GM12878 (cell line): Measurements from ENCODE around the gene PP2D1. TPM values are rescaled to one million over a fixed set of nuclear protein-coding genes. Genes with fewer than 3 reads are reported as not detected.

Source experiments
- ATAC-seq: fragments of 200-7000 bp; cut with Tn5 transposase; 3 replicates; pipeline ENCODE4 v1.9.1; 2020; ENCODE audit warnings: mild to moderate bottlenecking, moderate library complexity
- BruUV-seq: library from RNA; stranded (reverse); fragments of 400-500 nt; replicated peaks from 2 replicates; lab custom pipeline; 2021; lab: Mats Ljungman, UMichigan
- CTCF ChIA-PET: fragments of 300-600 bp; sonication (Branson Sonifier 250); formaldehyde crosslinking; extraction: SDS; loops from one replicate; lab custom pipeline; 2021; ENCODE audit warnings: inconsistent platforms; lab: Yijun Ruan, JAX
- POLR2A ChIA-PET: fragments of 350-600 bp; formaldehyde crosslinking; extraction: SDS; loops from one replicate; lab custom pipeline; 2021; ENCODE audit warnings: inconsistent platforms; lab: Charles Lee
- RAD21 ChIA-PET: fragments of 300-600 bp; sonication (Branson Sonifier 250); formaldehyde crosslinking; loops from one replicate; lab custom pipeline; 2023; ENCODE audit warnings: antibody characterized with exemption; ENCODE audit not compliant: unreplicated experiment; lab: Charles Lee
- SMC1A ChIA-PET: fragments of 300-600 bp; sonication (Branson Sonifier 250); formaldehyde crosslinking; loops from one replicate; lab custom pipeline; 2023; ENCODE audit not compliant: unreplicated experiment, uncharacterized antibody; lab: Charles Lee
- DNase-seq: peaks from one replicate; pipeline ENCODE4 v3.0.0-alpha.2; 2011; ENCODE audit warnings: low read depth, low spot score
- FAIRE-seq: peaks from 3 replicates; lab custom pipeline; 2011; peaks lifted over from hg19 to GRCh38; lab: Jason Lieb, UNC
- H2AFZ ChIP-seq: 2 replicates; pipeline ENCODE4 v1.6.0; 2011; ENCODE audit warnings: low read depth, low read length, control low read depth; ENCODE audit not compliant: control insufficient read depth
- H3K27ac ChIP-seq: 2 replicates; pipeline ENCODE4 v1.5.1; 2011; ENCODE audit warnings: control low read depth; ENCODE audit not compliant: control insufficient read depth, insufficient read depth
- H3K27me3 ChIP-seq, 2 experiments: replicated peaks in 1 of 2; 2 replicates each; pipeline versions ENCODE4 v1.6.0 to v1.6.1; 2011; ENCODE audit warnings: low read length in 1 of 2; ENCODE audit not compliant: control insufficient read depth in 2 of 2, insufficient read depth in 2 of 2
- H3K36me3 ChIP-seq, 2 experiments: 2 replicates each; pipeline ENCODE4 v1.5.1; 2011; ENCODE audit warnings: low read length in 1 of 2; ENCODE audit not compliant: control insufficient read depth in 2 of 2, insufficient read depth in 2 of 2
- H3K4me1 ChIP-seq: 2 replicates; pipeline ENCODE4 v1.6.1; 2011; ENCODE audit warnings: mild to moderate bottlenecking, low read length, moderate library complexity, mixed read lengths; ENCODE audit not compliant: control insufficient read depth, insufficient read depth
- H3K4me2 ChIP-seq: 2 replicates; pipeline ENCODE4 v1.6.0; 2011; ENCODE audit warnings: control low read depth; ENCODE audit not compliant: control insufficient read depth, insufficient read depth
- H3K4me3 ChIP-seq: fragments of 200-600 bp; sonication (generic); 2 replicates; pipeline ENCODE4 v1.5.1; 2016
- H3K79me2 ChIP-seq: 2 replicates; pipeline ENCODE4 v1.6.0; 2011; ENCODE audit warnings: low read length; ENCODE audit not compliant: control insufficient read depth, insufficient read depth
- H3K9ac ChIP-seq: 2 replicates; pipeline ENCODE4 v1.8.0; 2011; ENCODE audit warnings: low read length, control low read depth, mixed read lengths; ENCODE audit not compliant: control insufficient read depth, insufficient read depth
- H3K9me3 ChIP-seq: replicated peaks from 3 replicates; pipeline ENCODE4 v1.5.1; 2011; ENCODE audit warnings: mild to moderate bottlenecking, low read length; ENCODE audit not compliant: control insufficient read depth, insufficient read depth
- H4K20me1 ChIP-seq: 2 replicates; pipeline ENCODE4 v1.6.0; 2011; ENCODE audit not compliant: control insufficient read depth, insufficient read depth
- BCL11A ChIP-seq: IDR thresholded peaks from 2 replicates; pipeline ENCODE4 v1.6.1; 2011; ENCODE audit warnings: low read depth, low read length
- CEBPZ ChIP-seq: fragments of 150-350 bp; IDR thresholded peaks from 2 replicates; pipeline ENCODE4 v1.6.1; 2016; ENCODE audit warnings: low read depth, low read length
- CREM ChIP-seq: IDR thresholded peaks from 2 replicates; pipeline ENCODE4 v1.6.1; 2014; ENCODE audit warnings: antibody characterized with exemption, low read depth
- EGR1 ChIP-seq, 2 experiments: IDR thresholded peaks; 1 replicate in 1 of 2; 2 replicates in 1 of 2; pipeline ENCODE4 v1.6.1; 2011 to 2012; ENCODE audit warnings: low read depth in 2 of 2, low read length in 2 of 2, borderline replicate concordance in 1 of 2, mild to moderate bottlenecking in 1 of 2, moderate library complexity in 1 of 2
- ETV6 ChIP-seq, 2 experiments: fragments of 450-650 bp in 1 of 2; IDR thresholded peaks in 1 of 2; conservative IDR thresholded peaks in 1 of 2; 2 replicates each; pipeline ENCODE4 v1.6.1; 2014; ENCODE audit warnings: antibody characterized with exemption in 1 of 2, borderline replicate concordance in 1 of 2, low read depth in 1 of 2, mild to moderate bottlenecking in 1 of 2, moderate library complexity in 1 of 2
- HCFC1 ChIP-seq: fragments of 150-350 bp; IDR thresholded peaks from 2 replicates; pipeline ENCODE4 v1.6.1; 2014; ENCODE audit warnings: low read length
- HDAC2 ChIP-seq: fragments of 200-600 bp; sonication (generic); IDR thresholded peaks from 2 replicates; pipeline ENCODE4 v1.6.1; 2017
- KDM1A ChIP-seq: fragments of 200-600 bp; sonication (generic); IDR thresholded peaks from 2 replicates; pipeline ENCODE4 v1.6.1; 2016; ENCODE audit warnings: borderline replicate concordance
- MYC ChIP-seq: IDR thresholded peaks from 2 replicates; pipeline ENCODE4 v1.6.1; 2011; ENCODE audit warnings: mild to moderate bottlenecking, low read length, moderate library complexity, inconsistent platforms; ENCODE audit not compliant: insufficient read depth, insufficient replicate concordance, insufficient read length, severe bottlenecking
- NFXL1 ChIP-seq: fragments of 450-650 bp; IDR thresholded peaks from 2 replicates; pipeline ENCODE4 v1.6.1; 2017; ENCODE audit warnings: antibody characterized with exemption, mild to moderate bottlenecking, borderline replicate concordance
- POLR2A ChIP-seq: IDR thresholded peaks from 2 replicates; pipeline ENCODE4 v1.6.1; 2011; ENCODE audit warnings: low read depth, mild to moderate bottlenecking, low read length
- RCOR1 ChIP-seq: conservative IDR thresholded peaks from 2 replicates; pipeline ENCODE4 v1.6.1; 2012; ENCODE audit warnings: low read depth, low read length, improper control_type of control experiment
- RELA ChIP-seq: fragments of 450-650 bp; IDR thresholded peaks from 2 replicates; pipeline ENCODE4 v1.8.0; 2014; ENCODE audit warnings: borderline replicate concordance; ENCODE audit not compliant: partially characterized antibody
- SMC3 ChIP-seq: IDR thresholded peaks from 2 replicates; pipeline ENCODE4 v1.6.1; 2011; ENCODE audit warnings: low read length, improper control_type of control experiment, borderline replicate concordance
- SREBF1 ChIP-seq: IDR thresholded peaks from 2 replicates; pipeline ENCODE4 v1.6.1; 2012; ENCODE audit warnings: mild to moderate bottlenecking, low read length
- SUPT20H ChIP-seq: IDR thresholded peaks from 2 replicates; pipeline ENCODE4 v1.6.1; 2011; ENCODE audit warnings: low read depth, mild to moderate bottlenecking, low read length, moderate library complexity, borderline replicate concordance; ENCODE audit not compliant: control insufficient read depth
- ZBED1 ChIP-seq: IDR thresholded peaks from 2 replicates; pipeline ENCODE4 v1.6.1; 2016; ENCODE audit warnings: borderline replicate concordance
- ZNF24 ChIP-seq: fragments of 450-650 bp; IDR thresholded peaks from 2 replicates; pipeline ENCODE4 v1.6.1; 2017; ENCODE audit warnings: antibody characterized with exemption, mild to moderate bottlenecking
- WGBS: methylation state at CpG from one replicate; pipeline ENCODE4 v1.1.6; 2016; ENCODE audit warnings: low lambda C conversion rate; ENCODE audit not compliant: insufficient replicate concordance, insufficient coverage; ENCODE audit errors: missing lambda C conversion rate; 5-methylcytosine and 5-hydroxymethylcytosine counted together
- in situ Hi-C: fragments of 300-500 bp; cut with MboI; formaldehyde crosslinking; loops from 9 replicates; pipeline ENCODE4 v1.14.3; 2018; ENCODE audit warnings: mixed read lengths
- intact Hi-C: fragments of 100-400 bp; cut with micrococcal nuclease; formaldehyde crosslinking; loops from one replicate; pipeline ENCODE4 v1.14.2; 2022; ENCODE audit not compliant: unreplicated experiment
- polyA plus RNA-seq, 11 experiments: library from polyadenylated mRNA; depleted of rRNA in 4 of 11; unstranded in 6 of 11; stranded (reverse) in 5 of 11; fragments of >200 nt; fragmentation: Nextera tagmentation in 4 of 11; fragmentation: Illumina TruSeq in 1 of 11; extraction: Ambion mirVana in 4 of 11; extraction: Trizol in 1 of 11; gene quantifications; 1 replicate in 1 of 11; 2 replicates in 10 of 11; pipeline versions ENCODE4 v1.2.1 to v1.2.3, GENCODE V29; 2011 to 2016; ENCODE audit warnings: inconsistent platforms in 2 of 11, missing spikeins in 2 of 11, low read depth in 1 of 11
- total RNA-seq, 4 experiments: library from RNA; depleted of rRNA in 3 of 4; stranded (reverse); fragments of >200 nt in 3 of 4; fragmentation: Illumina TruSeq in 1 of 4; extraction: Trizol in 1 of 4; gene quantifications; 2 replicates each; pipeline versions ENCODE4 v1.2.1 to v1.2.3, GENCODE V29; 2013 to 2021

The PP2D1 gene
- total and polyA plus RNA-seq, 10 of the 15 experiments (the other 5 are each of a cell fraction or from before 2014, with no cell fraction given): 0.04 to 0.18 (median 0.17) TPM; not detected in 7

GRCh38 chr3:20013396-20013795 is 1.3 kb upstream of the PP2D1 start:
- POLR2A ChIA-PET: no interaction called here
- FAIRE-seq (no peak), ATAC-seq (no peak), DNase-seq (no peak)
- CTCF ChIA-PET: interaction anchor here (1.7 kb wide), 1 partner anchor 127 kb away, joined by 3 read pairs; no protein-coding TSS in a partner anchor
- in situ Hi-C loops (no loop called here), intact Hi-C loops (no loop called here)
- no peak overlapping the region for H3K4me2 ChIP-seq
- 0% methylated on average over 1 of the region's 1 CpG for WGBS
- TF ChIP-seq EGR1 (IDR thresholded peaks at IDR 0.05; ENCODE audit: borderline replicate concordance in 1 of 2, low read depth in 2 of 2, low read length in 2 of 2) (no peak), HCFC1 (no peak), SUPT20H (no peak), CREM (no peak)
- H3K4me1 ChIP-seq: no peaks in the 10 kb centered on the region
- no peaks in the 10 kb centered on the region for H3K36me3 ChIP-seq
- BruUV-seq: no TSS peak
- H3K27ac ChIP-seq: no peak overlapping the region
- H3K79me2 ChIP-seq: no peaks in the 10 kb centered on the region
- RAD21 ChIA-PET: no interaction called here
- H3K27me3 ChIP-seq: no peaks in the 10 kb centered on the region
- H3K4me3 ChIP-seq: no peak overlapping the region
- no peaks in the 10 kb centered on the region for H3K9me3 ChIP-seq
- no peaks in the 10 kb centered on the region for H4K20me1 ChIP-seq
- H3K9ac ChIP-seq: no peak overlapping the region
- SMC1A ChIA-PET: interaction anchor here (0.7 to 0.8 kb wide), 3 partner anchors 28 to 820 kb away, joined by 3 read pairs; no protein-coding TSS in a partner anchor
- H2AFZ ChIP-seq: no peak overlapping the region

- POLR2A ChIA-PET: no interaction called here
- H4K20me1 ChIP-seq: no peaks in the 10 kb centered on the region
- TF ChIP-seq ZBED1 (no peak), KDM1A (no peak), ETV6 (conservative IDR thresholded peaks at IDR 0.05 in 1 of 2, IDR thresholded peaks at IDR 0.05 in 1 of 2; ENCODE audit: borderline replicate concordance in 1 of 2, low read depth in 1 of 2) (no peak), MYC (no peak), RELA (no peak), POLR2A (no peak), CEBPZ (no peak), BCL11A (no peak), NFXL1 (no peak), ZNF24 (no peak), SMC3 (no peak), RCOR1 (no peak), SREBF1 (no peak), HDAC2 (no peak)
These were observed 3.4 kb downstream of the PP2D1 start for GRCh38 chr3:20008646-20009045.

More at GRCh38 chr3:20008646-20009045, 3.4 kb downstream of the PP2D1 start:
- Histone ChIP-seq H3K9ac (no peak overlapping the region), H3K4me3 (no peak overlapping the region), H3K79me2 (no peaks in the 10 kb centered on the region), H3K27me3 (no peaks in the 10 kb centered on the region), H3K27ac (no peak overlapping the region), H3K9me3 (no peaks in the 10 kb centered on the region), H3K4me2 (no peak overlapping the region), H2AFZ (no peak overlapping the region), H3K4me1 (no peaks in the 10 kb centered on the region), H3K36me3 (no peaks in the 10 kb centered on the region)
- CTCF ChIA-PET: interaction anchor here (0.7 kb wide), 1 partner anchor 1533 kb away, joined by 3 read pairs; no protein-coding TSS in a partner anchor
- no TSS peak for BruUV-seq
- no peak for FAIRE-seq
- RAD21 ChIA-PET: no interaction called here
- in situ Hi-C loops: no loop called here
- ATAC-seq: no peak
- WGBS: 79% methylated on average over 2 of the region's 2 CpGs
- SMC1A ChIA-PET: no interaction called here
- DNase-seq: no peak
- intact Hi-C loops: no loop called here
